ENCODE data around the gene ASAP2.
"Not testable (repeated sequence)": the region's sequence is repeated elsewhere in the genome, so short reads cannot be mapped to it uniquely, and the experiment has no call there.

Gene ASAP2

GRCh38 chr2:9251154-9252001 is 44.8 kb downstream of the ASAP2 start:
- DNase-seq (ENCODE audit: low read depth), result peak; percentile 88

- DNase-seq (ENCODE audit: low read depth), result no peak
Measured at GRCh38 chr2:9252002-9252357, 45.4 kb downstream of the ASAP2 start.

- no peak for DNase-seq (ENCODE audit: low read depth)
Measured at GRCh38 chr2:9255416-9255815, 48.8 kb downstream of the ASAP2 start.

- no peak for DNase-seq (ENCODE audit: low read depth)
Measured at GRCh38 chr2:9256147-9256546, 49.5 kb downstream of the ASAP2 start.

- peak; percentile 92 for DNase-seq (ENCODE audit: low read depth)
Measured at GRCh38 chr2:9256570-9257043, 50.0 kb downstream of the ASAP2 start.

- DNase-seq (ENCODE audit: low read depth), result no peak
Measured at GRCh38 chr2:9258501-9258900, 51.9 kb downstream of the ASAP2 start.

GRCh38 chr2:9258953-9259399 is 52.4 kb downstream of the ASAP2 start:
- peak; percentile 61 for DNase-seq (ENCODE audit: low read depth)

GRCh38 chr2:9260464-9260918 is 53.9 kb downstream of the ASAP2 start:
- no peak for DNase-seq (ENCODE audit: low read depth)

GRCh38 chr2:9261231-9261883 is 54.7 kb downstream of the ASAP2 start:
- peak; percentile 80 for DNase-seq (ENCODE audit: low read depth)

- no peak for DNase-seq (ENCODE audit: low read depth)
Measured at GRCh38 chr2:9262671-9263171, 56.1 kb downstream of the ASAP2 start.

GRCh38 chr2:9263428-9263827 is 56.8 kb downstream of the ASAP2 start:
- DNase-seq (ENCODE audit: low read depth), result no peak

- no peak for DNase-seq (ENCODE audit: low read depth)
Measured at GRCh38 chr2:9264301-9264700, 57.7 kb downstream of the ASAP2 start.

- DNase-seq (ENCODE audit: low read depth), result no peak
Measured at GRCh38 chr2:9266711-9267110, 60.1 kb downstream of the ASAP2 start.

- DNase-seq (ENCODE audit: low read depth), result not testable (repeated sequence)
Measured at GRCh38 chr2:9267286-9267685, 60.7 kb downstream of the ASAP2 start.

- DNase-seq (ENCODE audit: low read depth), result no peak
Measured at GRCh38 chr2:9268301-9269080, 61.9 kb downstream of the ASAP2 start.

- DNase-seq (ENCODE audit: low read depth), result no peak
Measured at GRCh38 chr2:9269295-9269694, 62.7 kb downstream of the ASAP2 start.

- no peak for DNase-seq (ENCODE audit: low read depth)
Measured at GRCh38 chr2:9269695-9270360, 63.2 kb downstream of the ASAP2 start.

GRCh38 chr2:9271091-9271490 is 64.5 kb downstream of the ASAP2 start:
- no peak for DNase-seq (ENCODE audit: low read depth)

GRCh38 chr2:9271691-9272090 is 65.1 kb downstream of the ASAP2 start:
- DNase-seq (ENCODE audit: low read depth), result no peak

- no peak for DNase-seq (ENCODE audit: low read depth)
Measured at GRCh38 chr2:9273486-9274130, 67.0 kb downstream of the ASAP2 start.

GRCh38 chr2:9274701-9275343 is 68.2 kb downstream of the ASAP2 start:
- no peak for DNase-seq (ENCODE audit: low read depth)
